Neutrophil (primary cell): ENCODE measurements around the gene TMEM212.
A peak's percentile ranks its signal among the peaks of the same experiment; 100 is the strongest.

ENCODE experiments used
- H3K27ac ChIP-seq: fragments of 200-600 bp; sonication (generic); 2 replicates; pipeline ENCODE4 v1.5.1; 2016; ENCODE audit warnings: mild to moderate bottlenecking, moderate library complexity
- H3K27me3 ChIP-seq: fragments of 200-600 bp; sonication (generic); 2 replicates; pipeline ENCODE4 v1.6.0; 2016; ENCODE audit warnings: mild to moderate bottlenecking
- H3K36me3 ChIP-seq: fragments of 200-600 bp; sonication (generic); 2 replicates; pipeline ENCODE4 v1.5.1; 2017
- H3K4me1 ChIP-seq, 2 experiments: fragments of 200-600 bp in 1 of 2; sonication (generic) in 1 of 2; 1 replicate in 1 of 2; 2 replicates in 1 of 2; pipeline versions ENCODE4 v1.5.1 to v1.6.1; 2013 to 2016; ENCODE audit warnings: low read depth in 1 of 2, low read length in 1 of 2, mild to moderate bottlenecking in 1 of 2, moderate library complexity in 1 of 2; ENCODE audit not compliant: control insufficient read depth in 1 of 2, insufficient read depth in 1 of 2
- H3K4me3 ChIP-seq, 2 experiments: fragments of 200-600 bp in 1 of 2; sonication (generic) in 1 of 2; 1 replicate in 1 of 2; 2 replicates in 1 of 2; pipeline ENCODE4 v1.5.1; 2013 to 2016; ENCODE audit warnings: low read depth in 1 of 2, low read length in 1 of 2, mild to moderate bottlenecking in 1 of 2, moderate library complexity in 1 of 2
- H3K9me3 ChIP-seq: fragments of 200-600 bp; sonication (generic); 2 replicates; pipeline ENCODE4 v1.5.1; 2016
- TF ChIP-seq, protein P1 (sequence below): fragments of 200-600 bp; sonication (generic); IDR thresholded peaks from 2 replicates; pipeline ENCODE4 v1.5.1; 2016; ENCODE audit warnings: antibody characterized with exemption

The TMEM212 gene

DNA sequence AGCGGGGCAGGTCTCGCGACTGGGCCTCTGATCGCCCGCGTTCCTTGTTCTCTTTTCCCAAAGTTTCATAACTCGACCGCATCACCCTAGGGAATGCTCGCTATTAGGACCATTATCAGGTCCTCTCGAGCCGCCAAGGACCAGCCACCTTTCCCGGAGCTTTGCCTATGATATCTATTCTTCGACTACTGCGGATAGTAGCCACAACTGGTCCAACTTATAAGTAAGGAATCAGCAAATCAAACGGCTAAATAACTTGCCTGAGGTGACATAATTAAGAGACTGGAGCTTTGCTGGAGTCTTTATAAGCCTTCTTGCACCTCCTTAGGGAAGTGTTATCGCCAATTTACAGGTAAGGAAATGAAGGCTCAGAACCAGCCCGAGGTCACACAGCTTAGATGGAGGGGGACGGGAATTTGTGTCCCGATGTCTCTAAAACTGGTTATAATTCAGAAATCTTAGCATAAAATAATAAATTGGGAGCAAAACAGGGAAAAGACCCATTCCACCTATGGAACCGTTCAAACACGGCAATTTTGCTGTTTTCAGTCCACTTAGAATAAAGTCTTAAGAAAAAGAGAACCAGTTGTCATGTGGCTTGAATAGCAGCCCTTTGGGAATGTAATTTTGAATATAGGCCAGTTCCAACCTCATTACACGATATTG is 32.4 kb upstream of the TMEM212 start:
- H3K27ac ChIP-seq = peak overlapping the region; percentile 91
- TF ChIP-seq, protein P1, sequence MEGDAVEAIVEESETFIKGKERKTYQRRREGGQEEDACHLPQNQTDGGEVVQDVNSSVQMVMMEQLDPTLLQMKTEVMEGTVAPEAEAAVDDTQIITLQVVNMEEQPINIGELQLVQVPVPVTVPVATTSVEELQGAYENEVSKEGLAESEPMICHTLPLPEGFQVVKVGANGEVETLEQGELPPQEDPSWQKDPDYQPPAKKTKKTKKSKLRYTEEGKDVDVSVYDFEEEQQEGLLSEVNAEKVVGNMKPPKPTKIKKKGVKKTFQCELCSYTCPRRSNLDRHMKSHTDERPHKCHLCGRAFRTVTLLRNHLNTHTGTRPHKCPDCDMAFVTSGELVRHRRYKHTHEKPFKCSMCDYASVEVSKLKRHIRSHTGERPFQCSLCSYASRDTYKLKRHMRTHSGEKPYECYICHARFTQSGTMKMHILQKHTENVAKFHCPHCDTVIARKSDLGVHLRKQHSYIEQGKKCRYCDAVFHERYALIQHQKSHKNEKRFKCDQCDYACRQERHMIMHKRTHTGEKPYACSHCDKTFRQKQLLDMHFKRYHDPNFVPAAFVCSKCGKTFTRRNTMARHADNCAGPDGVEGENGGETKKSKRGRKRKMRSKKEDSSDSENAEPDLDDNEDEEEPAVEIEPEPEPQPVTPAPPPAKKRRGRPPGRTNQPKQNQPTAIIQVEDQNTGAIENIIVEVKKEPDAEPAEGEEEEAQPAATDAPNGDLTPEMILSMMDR = no peak
- H3K9me3 ChIP-seq = no peaks in the 10 kb centered on the region
- no peaks in the 10 kb centered on the region for H3K27me3 ChIP-seq
- H3K4me1 ChIP-seq = peaks cover 74 to 80% of the 10 kb centered on the region in 2 experiments
- H3K36me3 ChIP-seq = no peaks in the 10 kb centered on the region
- H3K4me3 ChIP-seq = peak overlapping the region; percentile 85 to 98

DNA sequence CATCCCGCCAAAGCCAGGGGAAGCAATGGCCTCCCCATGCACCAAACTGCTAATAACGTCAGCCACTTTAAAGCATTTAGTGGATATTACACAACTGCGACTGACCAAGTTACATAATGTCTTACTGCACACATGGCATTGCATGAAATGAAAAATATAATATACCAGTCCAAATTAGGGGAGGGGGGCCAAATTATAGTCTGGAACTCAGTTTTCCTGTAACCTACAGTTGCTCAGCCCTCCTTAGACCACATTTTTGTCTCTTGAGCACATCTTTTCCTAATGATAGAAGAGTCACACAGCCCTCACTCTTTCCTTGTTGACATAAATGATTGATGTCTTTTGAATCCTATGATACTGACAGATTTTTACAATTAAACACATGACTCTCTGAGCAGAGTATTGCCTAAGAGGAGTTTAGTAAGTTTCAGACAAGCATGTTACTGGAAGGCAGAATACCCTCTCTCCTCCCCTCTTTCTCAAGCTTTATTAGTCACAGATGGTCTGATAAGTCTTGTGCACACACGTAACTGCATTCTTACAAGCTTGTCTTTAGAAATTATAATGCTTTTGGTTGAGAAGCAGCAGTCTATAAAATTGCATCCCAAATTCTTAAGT is 31.7 kb upstream of the TMEM212 start:
- Histone ChIP-seq H3K27ac (peak overlapping the region; percentile 91), H3K4me3 (peak overlapping the region; percentile 85 to 98), H3K27me3 (no peaks in the 10 kb centered on the region), H3K9me3 (no peaks in the 10 kb centered on the region), H3K36me3 (no peaks in the 10 kb centered on the region), H3K4me1 (peaks cover 68 to 74% of the 10 kb centered on the region in 2 experiments)
- TF ChIP-seq, protein P1 = no peak

DNA sequence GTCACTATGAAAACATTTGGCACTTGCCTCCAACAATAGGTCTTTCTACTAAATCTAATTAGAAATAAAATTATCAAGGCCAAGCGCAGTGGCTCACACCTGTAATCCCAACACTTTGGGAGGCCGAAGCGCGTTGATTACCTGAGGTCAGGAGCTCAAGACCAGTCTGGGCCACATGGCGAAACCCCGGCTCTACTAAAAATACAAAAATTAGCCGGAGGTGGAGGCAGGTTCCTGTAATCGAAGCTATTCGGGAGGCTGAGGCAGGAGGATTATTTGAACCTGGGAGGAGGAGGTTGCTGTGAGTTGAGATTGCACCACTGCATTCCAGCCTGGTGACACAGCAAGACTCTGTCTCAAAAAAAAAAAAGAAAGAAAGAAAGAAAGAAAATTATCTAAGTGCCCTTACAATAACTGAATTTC is 31.2 kb upstream of the TMEM212 start:
- H3K4me1 ChIP-seq = peaks cover 63 to 69% of the 10 kb centered on the region in 2 experiments
- no peaks in the 10 kb centered on the region for H3K36me3 ChIP-seq
- no peaks in the 10 kb centered on the region for H3K27me3 ChIP-seq
- TF ChIP-seq, protein P1 = no peak
- peak overlapping the region; percentile 91 for H3K27ac ChIP-seq
- H3K9me3 ChIP-seq = no peaks in the 10 kb centered on the region
- no peak overlapping the region for H3K4me3 ChIP-seq

DNA sequence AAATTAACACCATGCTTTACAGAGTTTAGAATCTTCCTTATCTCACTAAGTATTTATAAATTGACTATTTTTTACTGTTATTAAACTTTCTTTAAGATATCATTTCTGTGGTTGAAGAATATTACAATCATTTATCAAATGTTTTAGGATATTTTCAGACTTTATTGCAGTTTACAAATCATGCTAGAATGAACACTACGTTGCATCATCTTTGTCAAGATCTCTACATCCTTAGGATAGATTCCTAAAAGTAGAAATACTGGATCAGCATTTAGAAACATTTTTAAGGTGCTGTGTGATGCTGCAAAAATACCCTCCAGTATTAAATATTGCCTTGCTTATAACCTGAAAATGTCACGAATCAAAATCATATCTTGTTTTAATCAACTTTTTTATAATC is 30.3 kb upstream of the TMEM212 start:
- Histone ChIP-seq H3K27ac (peak overlapping the region; percentile 91), H3K27me3 (no peaks in the 10 kb centered on the region), H3K9me3 (no peaks in the 10 kb centered on the region), H3K4me1 (peaks cover 55 to 60% of the 10 kb centered on the region in 2 experiments), H3K4me3 (no peak overlapping the region), H3K36me3 (no peaks in the 10 kb centered on the region)
- TF ChIP-seq, protein P1 = no peak

DNA sequence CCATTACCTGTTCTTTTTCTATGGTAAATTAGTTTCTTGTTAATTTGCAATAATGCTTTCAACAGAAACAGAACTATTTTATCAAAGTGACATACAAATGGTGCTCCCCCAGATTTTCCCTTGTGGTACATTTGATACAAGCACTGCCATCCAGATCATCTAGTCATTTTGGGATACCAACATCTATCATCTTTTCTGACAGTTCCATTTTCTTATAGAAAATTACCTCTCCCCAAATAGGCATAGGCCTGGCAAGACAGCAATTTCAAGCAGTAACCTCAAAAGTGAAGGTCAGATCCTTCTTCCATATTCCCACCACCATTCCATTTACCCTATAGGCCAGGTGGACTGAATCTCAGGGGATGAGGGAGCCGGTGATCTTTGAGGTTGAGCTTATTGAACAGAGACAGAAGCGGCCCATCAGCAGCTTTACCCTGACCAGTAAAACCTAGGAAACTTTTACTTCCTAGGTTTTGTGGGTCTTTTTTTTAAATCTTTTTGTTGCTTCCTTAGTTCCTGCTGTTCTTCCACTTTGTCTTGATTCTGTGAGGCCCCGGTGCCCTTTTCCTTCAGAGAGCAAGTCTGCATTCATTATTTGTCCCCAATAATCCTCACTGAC is 29.8 kb upstream of the TMEM212 start:
- Histone ChIP-seq H3K27ac (peak overlapping the region; percentile 91), H3K9me3 (no peaks in the 10 kb centered on the region), H3K27me3 (no peaks in the 10 kb centered on the region), H3K4me3 (no peak overlapping the region), H3K4me1 (peaks cover 51 to 58% of the 10 kb centered on the region in 2 experiments), H3K36me3 (no peaks in the 10 kb centered on the region)
- TF ChIP-seq, protein P1 = no peak
